ENCODE data around the gene PTPN14. TPM values are rescaled to one million over a fixed set of nuclear protein-coding genes. Genes with fewer than 3 reads are reported as not detected.

PTPN14 gene
- total RNA-seq: 5.1 TPM

DNA sequence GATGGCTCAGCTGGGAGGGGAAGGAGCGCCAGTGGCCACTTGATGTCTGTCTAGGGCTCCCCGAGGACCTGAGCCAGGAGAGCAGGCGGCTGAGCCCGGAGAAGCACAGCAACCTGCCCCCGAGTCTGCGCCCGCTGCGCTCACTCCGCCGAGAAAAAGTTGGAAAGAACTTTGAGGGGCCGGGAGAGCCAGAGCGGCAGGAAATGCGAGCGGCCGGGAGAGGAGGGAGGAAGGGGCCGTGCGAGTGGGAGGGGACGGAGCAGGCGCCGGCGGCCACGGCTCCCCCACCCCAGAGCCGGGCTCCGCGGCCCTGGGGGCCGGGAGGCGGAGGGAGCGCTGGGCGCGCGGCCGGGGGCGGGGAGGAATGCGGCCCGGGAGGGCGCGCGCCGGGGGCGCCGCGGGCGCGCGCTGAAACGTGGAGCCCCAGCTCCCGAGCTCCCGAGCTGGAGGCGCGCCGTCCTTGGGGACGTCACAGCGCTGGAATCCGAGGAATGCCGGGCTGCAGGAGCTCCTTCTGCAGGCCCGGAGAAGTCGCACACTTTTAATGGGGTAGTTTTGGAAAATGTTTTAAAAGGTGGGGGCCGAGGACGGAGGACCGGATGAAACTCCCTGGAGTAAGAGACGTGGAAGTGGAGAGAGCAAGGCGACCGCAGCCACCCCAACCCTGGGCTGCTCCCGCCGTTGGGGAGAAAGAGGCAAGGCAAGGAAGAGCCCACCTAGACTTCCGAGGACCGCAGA, at the start of gene PTPN14:
TSS of gene PTPN14 (minus strand) at position 167 of the 738 bp plus-strand sequence. CDS start 86,799 bp downstream, outside the sequence.

Other genes starting within 250 kb of the PTPN14 start
- 21.5 TPM for gene CENPF, start 51.6 kb upstream of the PTPN14 start, total RNA-seq